DMS153 treated with DMSO at 0.1 percent for 48 hours (cell line): ENCODE data around the gene SLC6A1.

Experiments
- DNase-seq: peaks from one replicate; lab custom pipeline; 2025; ENCODE audit not compliant: unreplicated experiment; lab: John Stamatoyannopoulos, UW

The SLC6A1 gene

GRCh38 chr3:11015369-11015768, 22.8 kb downstream of the SLC6A1 start:
- DNase-seq, result no peak

- no peak for DNase-seq
These were observed 24.2 kb downstream of the SLC6A1 start for GRCh38 chr3:11016727-11017126.

- DNase-seq, result no peak
These were observed 26.7 kb downstream of the SLC6A1 start for GRCh38 chr3:11019116-11019819.

- DNase-seq, result no peak
These were observed 28.2 kb downstream of the SLC6A1 start for GRCh38 chr3:11020764-11021163.

- DNase-seq, result no peak
These were observed 29.1 kb downstream of the SLC6A1 start for GRCh38 chr3:11021611-11022011.

GRCh38 chr3:11022115-11022514, 29.6 kb downstream of the SLC6A1 start:
- no peak for DNase-seq

GRCh38 chr3:11024181-11024580, 31.6 kb downstream of the SLC6A1 start:
- DNase-seq, result no peak

GRCh38 chr3:11029948-11030347, 37.4 kb downstream of the SLC6A1 start:
- DNase-seq, result no peak

GRCh38 chr3:11033871-11034270, 41.3 kb downstream of the SLC6A1 start:
- no peak for DNase-seq

- no peak for DNase-seq
These were observed 41.9 kb downstream of the SLC6A1 start for GRCh38 chr3:11034309-11034985.

GRCh38 chr3:11035757-11036505, 43.4 kb downstream of the SLC6A1 start:
- DNase-seq, result no peak

GRCh38 chr3:11037241-11037873, 44.8 kb downstream of the SLC6A1 start:
- no peak for DNase-seq

- DNase-seq, result no peak
These were observed 45.4 kb downstream of the SLC6A1 start for GRCh38 chr3:11037976-11038375.

GRCh38 chr3:11045536-11045935, 53.0 kb downstream of the SLC6A1 start:
- no peak for DNase-seq

- no peak for DNase-seq
These were observed 55.0 kb downstream of the SLC6A1 start for GRCh38 chr3:11047500-11047899.

GRCh38 chr3:11050666-11051323, 58.2 kb downstream of the SLC6A1 start:
- DNase-seq, result no peak

- DNase-seq, result no peak
These were observed 61.5 kb downstream of the SLC6A1 start for GRCh38 chr3:11053926-11054503.

- DNase-seq, result no peak
These were observed 62.3 kb downstream of the SLC6A1 start for GRCh38 chr3:11054739-11055438.

- DNase-seq, result no peak
These were observed 62.9 kb downstream of the SLC6A1 start for GRCh38 chr3:11055496-11055895.

GRCh38 chr3:11056531-11057050, 64.0 kb downstream of the SLC6A1 start:
- DNase-seq, result no peak
